Epithelial cell of esophagus (primary cell): ENCODE results near the gene FOXL1.

Experiments used
- DNase-seq: peaks from one replicate; pipeline ENCODE4 v3.0.0; 2010; ENCODE audit warnings: low read depth
- H3K4me3 ChIP-seq: 2 replicates; pipeline ENCODE4 v1.5.1; 2011; ENCODE audit warnings: mild to moderate bottlenecking, low read length, control low read depth
- CTCF ChIP-seq: IDR thresholded peaks from 2 replicates; pipeline ENCODE4 v1.5.1; 2011; ENCODE audit warnings: low read depth, mild to moderate bottlenecking, low read length, control low read depth, inconsistent platforms; ENCODE audit not compliant: insufficient read depth; ENCODE audit errors: missing control alignments

FOXL1 gene

GRCh38 chr16:86616906-86617305, 38.6 kb downstream of the FOXL1 start:
- TF ChIP-seq CTCF, result no peak
- no peak for DNase-seq

GRCh38 chr16:86618431-86619238, 40.3 kb downstream of the FOXL1 start:
- no peak for TF ChIP-seq CTCF
- DNase-seq, result no peak
- H3K4me3 ChIP-seq, result no peak overlapping the region

More at GRCh38 chr16:86616906-86617305, 38.6 kb downstream of the FOXL1 start:
- H3K4me3 ChIP-seq, result no peak overlapping the region

GRCh38 chr16:86619239-86619794, 41.0 kb downstream of the FOXL1 start:
- no peak overlapping the region for H3K4me3 ChIP-seq
- no peak for DNase-seq
- no peak for TF ChIP-seq CTCF

- no peak for TF ChIP-seq CTCF
- no peak overlapping the region for H3K4me3 ChIP-seq
- no peak for DNase-seq
These were observed 41.8 kb downstream of the FOXL1 start for GRCh38 chr16:86620184-86620583.

GRCh38 chr16:86621966-86622365, 43.6 kb downstream of the FOXL1 start:
- TF ChIP-seq CTCF, result no peak
- H3K4me3 ChIP-seq, result no peak overlapping the region
- DNase-seq, result no peak

GRCh38 chr16:86622700-86623615, 44.6 kb downstream of the FOXL1 start:
- TF ChIP-seq CTCF, result no peak
- H3K4me3 ChIP-seq, result no peak overlapping the region
- no peak for DNase-seq
